Sciatic nerve (tissue), 2 donors: ENCODE data around the gene ALLC. TPM values are rescaled to one million over a fixed set of nuclear protein-coding genes. Genes with fewer than 3 reads are reported as not detected.
"Not testable (repeated sequence)": the region's sequence is repeated elsewhere in the genome, so short reads cannot be mapped to it uniquely, and the experiment has no call there.

Experiments
- ATAC-seq: fragments of 200-7000 bp; cut with Tn5 transposase; one replicate; pipeline ENCODE4 v1.9.1; 2020; ENCODE audit warnings: mild to moderate bottlenecking, moderate library complexity
- DNase-seq: peaks from one replicate; pipeline ENCODE4 v3.0.0-alpha.2; 2020; ENCODE audit warnings: low spot score
- intact Hi-C: fragments of 100-400 bp; cut with DNase I; formaldehyde crosslinking; loops from one replicate; pipeline ENCODE4 v1.14.2; 2022
- total RNA-seq: library from RNA; stranded (reverse); fragmentation: NEBNext Ultra II Directional; extraction: Animal tissue kit (Norgen Biotek cat#: 25700); gene quantifications from one replicate; pipeline ENCODE4 v1.2.1, GENCODE V29; 2021
- donor health status: DM: no; HTN: no; CAD: no.
- donor health status: DM: no; HTN: no; CAD: no.

ALLC gene
- total RNA-seq, 1 donor from 2014 or later, result 7.6 TPM

- intact Hi-C loops, result no loop called here
- ATAC-seq, result no peak
- DNase-seq, result no peak
Measured at GRCh38 chr2:3649581-3649980, 8.4 kb upstream of the ALLC start.

GRCh38 chr2:3650140-3650920, 7.7 kb upstream of the ALLC start:
- intact Hi-C loops, result no loop called here
- peak; percentile 57 for DNase-seq

GRCh38 chr2:3651691-3652648, 6.0 kb upstream of the ALLC start:
- peak; percentile 76 for DNase-seq
- ATAC-seq, result peak; percentile 76
- intact Hi-C loops, result no loop called here

More at GRCh38 chr2:3650140-3650920, 7.7 kb upstream of the ALLC start:
- no peak for ATAC-seq

GRCh38 chr2:3652896-3653625, 4.9 kb upstream of the ALLC start:
- ATAC-seq (no peak), DNase-seq (no peak)
- intact Hi-C loops, result no loop called here

GRCh38 chr2:3654011-3654410, 4.0 kb upstream of the ALLC start:
- intact Hi-C loops, result no loop called here
- ATAC-seq, result no peak

GRCh38 chr2:3654531-3655225, 3.3 kb upstream of the ALLC start:
- DNase-seq (no peak), ATAC-seq (no peak)
- intact Hi-C loops, result no loop called here

More at GRCh38 chr2:3654011-3654410, 4.0 kb upstream of the ALLC start:
- no peak for DNase-seq

- DNase-seq (no peak), ATAC-seq (no peak)
- intact Hi-C loops, result no loop called here
Measured at GRCh38 chr2:3655871-3656761, 1.9 kb upstream of the ALLC start.

GRCh38 chr2:3656762-3657721, 958 bp upstream of the ALLC start:
- peak; percentile 52 for DNase-seq
- peak; percentile 6 for ATAC-seq
- intact Hi-C loops, result no loop called here

- ATAC-seq, result peak; percentile 86
- intact Hi-C loops, result no loop called here
- peak; percentile 47 for DNase-seq
Measured at GRCh38 chr2:3659447-3660432, 1.7 kb downstream of the ALLC start.

- ATAC-seq, intact Hi-C loops, DNase-seq: not testable (repeated sequence)
Measured at GRCh38 chr2:3660640-3661039, 2.6 kb downstream of the ALLC start.

- ATAC-seq, result no peak
- intact Hi-C loops, result no loop called here
- no peak for DNase-seq
Measured at GRCh38 chr2:3661149-3661660, 3.2 kb downstream of the ALLC start.

GRCh38 chr2:3662239-3662638, 4.2 kb downstream of the ALLC start:
- intact Hi-C loops, result no loop called here
- DNase-seq, result no peak
- no peak for ATAC-seq

GRCh38 chr2:3664118-3664517, 6.1 kb downstream of the ALLC start:
- intact Hi-C loops, result no loop called here
- DNase-seq (no peak), ATAC-seq (no peak)

- intact Hi-C loops, result no loop called here
- ATAC-seq, result no peak
- no peak for DNase-seq
Measured at GRCh38 chr2:3664925-3665324, 6.9 kb downstream of the ALLC start.

GRCh38 chr2:3665886-3666612, 8.0 kb downstream of the ALLC start:
- no peak for DNase-seq
- intact Hi-C loops, result no loop called here
- ATAC-seq, result no peak
